COLO829 (cell line): Measurements from ENCODE around the gene HUWE1.
"Not testable (repeated sequence)": the region's sequence is repeated elsewhere in the genome, so short reads cannot be mapped to it uniquely, and the experiment has no call there.

ENCODE experiments used
- DNase-seq: peaks from one replicate; pipeline ENCODE4 v3.0.0; 2012; ENCODE audit warnings: low spot score

Gene HUWE1

GRCh38 chrX:53616946-53617345, 69.6 kb downstream of the HUWE1 start:
- no peak for DNase-seq

- no peak for DNase-seq
These were observed 80.1 kb downstream of the HUWE1 start for GRCh38 chrX:53606456-53606855.

GRCh38 chrX:53605004-53605403, 81.5 kb downstream of the HUWE1 start:
- DNase-seq = no peak

- no peak for DNase-seq
These were observed 86.6 kb downstream of the HUWE1 start for GRCh38 chrX:53599781-53600396.

- no peak for DNase-seq
These were observed 88.3 kb downstream of the HUWE1 start for GRCh38 chrX:53598169-53598568.

- DNase-seq = peak; percentile 28
These were observed 91.2 kb downstream of the HUWE1 start for GRCh38 chrX:53595266-53595810.

GRCh38 chrX:53594354-53594753, 92.2 kb downstream of the HUWE1 start:
- DNase-seq = peak; percentile 66

GRCh38 chrX:53587795-53588420, 98.6 kb downstream of the HUWE1 start:
- DNase-seq = no peak

- DNase-seq = peak; percentile 63
These were observed 101.6 kb downstream of the HUWE1 start for GRCh38 chrX:53584891-53585290.

- no peak for DNase-seq
These were observed 102.9 kb downstream of the HUWE1 start for GRCh38 chrX:53583571-53583970.

GRCh38 chrX:53580742-53581504, 105.6 kb downstream of the HUWE1 start:
- no peak for DNase-seq

- DNase-seq = no peak
These were observed 115.0 kb downstream of the HUWE1 start for GRCh38 chrX:53571494-53571893.

- DNase-seq = no peak
These were observed 123.2 kb downstream of the HUWE1 start for GRCh38 chrX:53563324-53563723.

GRCh38 chrX:53561912-53562311, 124.6 kb downstream of the HUWE1 start:
- no peak for DNase-seq

- DNase-seq = no peak
These were observed 127.9 kb downstream of the HUWE1 start for GRCh38 chrX:53558646-53559045.

GRCh38 chrX:53556868-53557267, 129.7 kb downstream of the HUWE1 start:
- DNase-seq = no peak

- DNase-seq = no peak
These were observed 135.6 kb downstream of the HUWE1 start for GRCh38 chrX:53550756-53551463.

- no peak for DNase-seq
These were observed 138.9 kb downstream of the HUWE1 start for GRCh38 chrX:53547668-53548067.

GRCh38 chrX:53544936-53545335, 141.6 kb downstream of the HUWE1 start:
- no peak for DNase-seq

GRCh38 chrX:53538781-53539180, 147.7 kb downstream of the HUWE1 start:
- DNase-seq = no peak

- not testable (repeated sequence) for DNase-seq
These were observed 155.1 kb downstream of the HUWE1 start for GRCh38 chrX:53531255-53531966.

- no peak for DNase-seq
These were observed 159.5 kb downstream of the HUWE1 start for GRCh38 chrX:53526999-53527398.
